Loucy (cell line): ENCODE measurements around the gene CNOT3.

Experiments
- H2AFZ ChIP-seq: fragments of 200-600 bp; sonication (generic); 2 replicates; pipeline ENCODE4 v1.6.0; 2016; ENCODE audit warnings: antibody characterized with exemption, mild to moderate bottlenecking, low read length, moderate library complexity
- H3F3A ChIP-seq: fragments of 200-600 bp; 2 replicates; pipeline ENCODE4 v1.6.0; 2016; ENCODE audit warnings: antibody characterized with exemption, low read depth, mild to moderate bottlenecking
- H3K27me3 ChIP-seq: fragments of 200-600 bp; sonication (generic); 2 replicates; pipeline ENCODE4 v1.6.1; 2014; ENCODE audit warnings: low read length, mild to moderate bottlenecking; ENCODE audit not compliant: insufficient read depth, poor library complexity, severe bottlenecking
- H3K36me3 ChIP-seq: fragments of 200-600 bp; sonication (generic); 2 replicates; pipeline ENCODE4 v1.6.1; 2016; ENCODE audit warnings: low read length; ENCODE audit not compliant: insufficient read depth
- H3K4me1 ChIP-seq: fragments of 200-600 bp; sonication (generic); 2 replicates; pipeline ENCODE4 v1.5.1; 2014; ENCODE audit warnings: low read length, mild to moderate bottlenecking; ENCODE audit not compliant: insufficient read depth, poor library complexity, severe bottlenecking
- H3K4me2 ChIP-seq: fragments of 200-600 bp; sonication (generic); 2 replicates; pipeline ENCODE4 v1.6.0; 2014; ENCODE audit warnings: antibody characterized with exemption, low read length, low read depth, mild to moderate bottlenecking; ENCODE audit not compliant: poor library complexity, severe bottlenecking
- H3K4me3 ChIP-seq: fragments of 200-600 bp; sonication (generic); 2 replicates; pipeline ENCODE4 v1.5.1; 2014; ENCODE audit warnings: low read length, mild to moderate bottlenecking, mixed read lengths; ENCODE audit not compliant: poor library complexity, severe bottlenecking
- H3K79me2 ChIP-seq: fragments of 200-600 bp; sonication (generic); 2 replicates; pipeline ENCODE4 v1.6.1; 2014; ENCODE audit warnings: low read length; ENCODE audit not compliant: insufficient read depth
- H3K9ac ChIP-seq: fragments of 200-600 bp; sonication (generic); 2 replicates; pipeline ENCODE4 v1.6.0; 2014; ENCODE audit warnings: mild to moderate bottlenecking, low read depth, low read length, moderate library complexity; ENCODE audit not compliant: poor library complexity, severe bottlenecking
- H3K9me2 ChIP-seq: fragments of 200-600 bp; sonication (generic); replicated peaks from 2 replicates; pipeline ENCODE4 v1.6.1; 2016; ENCODE audit warnings: low read depth, low read length, mixed read lengths
- H3K9me3 ChIP-seq: fragments of 200-600 bp; sonication (generic); 2 replicates; pipeline ENCODE4 v1.6.1; 2014; ENCODE audit warnings: mild to moderate bottlenecking, antibody characterized with exemption, low read length, low read depth; ENCODE audit not compliant: insufficient read depth
- H4K20me1 ChIP-seq: fragments of 200-600 bp; sonication (generic); 2 replicates; pipeline ENCODE4 v1.6.0; 2014; ENCODE audit warnings: antibody characterized with exemption, low read length, mild to moderate bottlenecking; ENCODE audit not compliant: insufficient read depth, poor library complexity, severe bottlenecking
- EZH2phosphoT487 ChIP-seq: fragments of 200-600 bp; IDR thresholded peaks from 2 replicates; pipeline ENCODE4 v1.6.1; 2018; ENCODE audit warnings: antibody characterized with exemption, mild to moderate bottlenecking, moderate library complexity, borderline replicate concordance
- TF ChIP-seq, protein P1 (sequence below): fragments of 200-600 bp; sonication (generic); conservative IDR thresholded peaks from 2 replicates; pipeline ENCODE4 v1.5.1; 2014; ENCODE audit warnings: mild to moderate bottlenecking, antibody characterized with exemption, low read length

The CNOT3 gene

DNA sequence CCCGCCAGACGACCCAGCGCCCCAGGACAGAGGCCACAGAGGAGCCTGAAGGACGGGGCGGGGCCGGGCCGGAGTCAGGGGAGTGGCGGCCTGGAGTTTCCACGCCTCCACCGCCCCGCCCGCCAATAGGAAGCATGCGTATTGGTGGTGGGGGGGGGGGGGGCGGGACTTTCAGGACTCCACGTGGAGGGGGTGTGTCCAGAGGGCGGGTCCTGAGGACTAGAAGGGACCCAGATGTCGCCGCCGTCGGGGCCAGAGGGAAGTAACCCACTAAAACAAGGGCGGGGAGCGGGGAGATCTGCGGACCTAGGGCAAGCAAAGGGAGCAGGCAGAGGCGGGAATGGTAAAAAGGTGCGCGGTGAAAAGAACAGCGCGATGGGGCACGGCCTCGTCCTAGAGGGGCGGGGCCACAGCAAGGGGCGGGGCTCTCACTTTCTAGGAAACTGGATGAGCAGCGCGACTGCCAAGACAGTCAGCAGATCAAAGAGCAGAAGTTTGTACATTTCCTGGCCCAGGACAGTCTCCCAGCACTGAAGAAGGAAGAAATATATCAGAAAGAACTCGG, 24.8 kb downstream of the CNOT3 start:
- H3K79me2 ChIP-seq, result peaks cover 35% of the 10 kb centered on the region
- H3K4me1 ChIP-seq, result peaks cover 21% of the 10 kb centered on the region
- H3K9me3 ChIP-seq, result no peaks in the 10 kb centered on the region
- H3K9ac ChIP-seq, result no peak overlapping the region
- no peaks in the 10 kb centered on the region for H3K36me3 ChIP-seq
- no peak overlapping the region for H2AFZ ChIP-seq
- no peak overlapping the region for H3K4me3 ChIP-seq
- peaks cover 12% of the 10 kb centered on the region for H4K20me1 ChIP-seq
- no peak overlapping the region for H3K4me2 ChIP-seq
- H3K27me3 ChIP-seq, result no peaks in the 10 kb centered on the region
- no peaks in the 10 kb centered on the region for H3F3A ChIP-seq
- no peaks in the 10 kb centered on the region for H3K9me2 ChIP-seq
- TF ChIP-seq EZH2phosphoT487, result no peak
- TF ChIP-seq, protein P1, sequence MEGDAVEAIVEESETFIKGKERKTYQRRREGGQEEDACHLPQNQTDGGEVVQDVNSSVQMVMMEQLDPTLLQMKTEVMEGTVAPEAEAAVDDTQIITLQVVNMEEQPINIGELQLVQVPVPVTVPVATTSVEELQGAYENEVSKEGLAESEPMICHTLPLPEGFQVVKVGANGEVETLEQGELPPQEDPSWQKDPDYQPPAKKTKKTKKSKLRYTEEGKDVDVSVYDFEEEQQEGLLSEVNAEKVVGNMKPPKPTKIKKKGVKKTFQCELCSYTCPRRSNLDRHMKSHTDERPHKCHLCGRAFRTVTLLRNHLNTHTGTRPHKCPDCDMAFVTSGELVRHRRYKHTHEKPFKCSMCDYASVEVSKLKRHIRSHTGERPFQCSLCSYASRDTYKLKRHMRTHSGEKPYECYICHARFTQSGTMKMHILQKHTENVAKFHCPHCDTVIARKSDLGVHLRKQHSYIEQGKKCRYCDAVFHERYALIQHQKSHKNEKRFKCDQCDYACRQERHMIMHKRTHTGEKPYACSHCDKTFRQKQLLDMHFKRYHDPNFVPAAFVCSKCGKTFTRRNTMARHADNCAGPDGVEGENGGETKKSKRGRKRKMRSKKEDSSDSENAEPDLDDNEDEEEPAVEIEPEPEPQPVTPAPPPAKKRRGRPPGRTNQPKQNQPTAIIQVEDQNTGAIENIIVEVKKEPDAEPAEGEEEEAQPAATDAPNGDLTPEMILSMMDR, result no peak

DNA sequence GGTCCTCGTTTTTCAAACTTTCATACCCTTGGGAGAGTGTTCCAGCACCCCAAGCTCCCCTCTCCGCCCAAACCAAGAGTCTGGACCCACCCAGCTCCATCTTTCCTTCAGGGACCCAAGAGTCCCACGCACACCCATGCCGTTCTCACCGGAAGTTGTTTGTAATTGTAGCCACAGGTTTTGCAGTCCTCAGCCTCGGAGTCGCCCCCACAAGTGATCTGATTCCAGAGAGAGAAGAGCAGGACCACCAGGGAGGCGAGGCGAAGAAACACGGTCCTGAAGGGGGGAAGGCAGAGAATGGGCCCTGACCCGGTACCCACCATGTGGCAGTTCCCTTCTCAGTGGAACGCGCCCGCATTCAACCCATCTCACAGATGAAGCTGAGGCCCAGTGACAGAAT, 25.3 kb downstream of the CNOT3 start:
- no peaks in the 10 kb centered on the region for H3K36me3 ChIP-seq
- H4K20me1 ChIP-seq, result peaks cover 12% of the 10 kb centered on the region
- peaks cover 21% of the 10 kb centered on the region for H3K4me1 ChIP-seq
- H3K9me3 ChIP-seq, result no peaks in the 10 kb centered on the region
- no peaks in the 10 kb centered on the region for H3K27me3 ChIP-seq
- H3K4me2 ChIP-seq, result no peak overlapping the region
- no peaks in the 10 kb centered on the region for H3F3A ChIP-seq
- TF ChIP-seq EZH2phosphoT487, result no peak
- TF ChIP-seq, protein P1, result no peak
- H3K9ac ChIP-seq, result no peak overlapping the region
- H3K9me2 ChIP-seq, result no peaks in the 10 kb centered on the region
- no peak overlapping the region for H2AFZ ChIP-seq
- H3K4me3 ChIP-seq, result no peak overlapping the region
- H3K79me2 ChIP-seq, result peaks cover 33% of the 10 kb centered on the region

DNA sequence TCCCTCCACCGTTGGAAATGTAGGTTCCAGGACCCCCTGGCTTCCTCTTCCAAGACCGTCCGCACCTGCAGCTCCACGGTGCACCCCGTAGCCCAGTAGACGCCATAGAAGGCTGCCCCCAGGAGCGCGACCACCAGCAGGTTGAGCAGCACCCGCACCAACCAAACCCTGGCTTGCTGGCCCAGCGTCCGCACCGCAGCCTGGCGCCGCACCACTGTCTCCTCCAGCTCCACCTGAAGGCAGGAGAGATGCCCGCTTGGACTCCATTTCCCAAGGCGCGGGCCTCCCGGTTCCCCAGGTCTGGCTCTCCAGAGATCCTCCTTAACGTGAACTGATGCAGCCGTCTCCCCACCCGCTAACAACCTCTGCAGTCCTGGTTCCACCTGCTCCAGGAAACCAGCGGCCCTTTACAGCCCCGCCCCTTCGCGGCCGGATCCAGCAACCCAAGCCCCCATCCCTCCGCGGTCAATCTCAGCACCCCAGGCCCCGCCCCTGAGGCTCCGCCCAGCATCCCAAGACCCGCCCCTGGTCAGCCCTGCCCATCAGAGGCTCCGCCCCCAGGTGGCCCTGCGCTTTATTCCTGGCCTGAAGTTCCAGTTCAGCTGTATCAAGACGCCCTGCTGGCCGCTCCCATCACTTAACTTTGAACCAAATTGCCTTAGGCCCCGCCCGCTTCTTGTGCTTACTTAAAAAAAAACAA, 27.0 kb downstream of the CNOT3 start:
- no peak overlapping the region for H2AFZ ChIP-seq

More for the DNA sequence above, 27.0 kb downstream of the CNOT3 start:
- H4K20me1 ChIP-seq, result no peaks in the 10 kb centered on the region
- H3K9ac ChIP-seq, result no peak overlapping the region
- H3K4me1 ChIP-seq, result peaks cover 8% of the 10 kb centered on the region
- H3F3A ChIP-seq, result no peaks in the 10 kb centered on the region
- H3K79me2 ChIP-seq, result peaks cover 19% of the 10 kb centered on the region; the same call in 1 of the 2 replicates
- H3K36me3 ChIP-seq, result no peaks in the 10 kb centered on the region
- H3K9me3 ChIP-seq, result no peaks in the 10 kb centered on the region
- no peaks in the 10 kb centered on the region for H3K27me3 ChIP-seq
- H3K9me2 ChIP-seq, result no peaks in the 10 kb centered on the region
- H3K4me2 ChIP-seq, result no peak overlapping the region
- no peak overlapping the region for H3K4me3 ChIP-seq
- no peak for TF ChIP-seq EZH2phosphoT487
- TF ChIP-seq, protein P1, result no peak
